PC-9 (cell line): Measurements from ENCODE around the gene MECR. TPM values are rescaled to one million over a fixed set of nuclear protein-coding genes. Genes with fewer than 3 reads are reported as not detected.

Experiments used
- BruUV-seq: library from RNA; stranded (reverse); fragments of 400-500 nt; replicated peaks from 2 replicates; lab custom pipeline; 2021; lab: Mats Ljungman, UMichigan
- CTCF ChIA-PET: fragments of 300-600 bp; sonication (Branson Sonifier 250); formaldehyde crosslinking; loops from one replicate; lab custom pipeline; 2022; ENCODE audit warnings: antibody characterized with exemption; lab: Charles Lee
- POLR2A ChIA-PET: fragments of 300-600 bp; sonication (Branson Sonifier 250); formaldehyde crosslinking; loops from one replicate; lab custom pipeline; 2022; ENCODE audit warnings: antibody characterized with exemption; ENCODE audit not compliant: unreplicated experiment; lab: Charles Lee
- DNase-seq, 2 experiments: peaks; one replicate each; pipeline versions ENCODE4 v3.0.0 to v3.0.0-alpha.2; 2015 to 2022; ENCODE audit warnings: mixed read lengths in 1 of 2
- H2AFZ ChIP-seq: fragments of 200-600 bp; sonication (generic); 2 replicates; pipeline ENCODE4 v1.8.1; 2017; ENCODE audit warnings: antibody characterized with exemption
- H3F3A ChIP-seq: fragments of 200-600 bp; sonication (generic); 2 replicates; pipeline ENCODE4 v1.8.1; 2017; ENCODE audit warnings: antibody characterized with exemption, mild to moderate bottlenecking, low read depth; ENCODE audit not compliant: insufficient read depth
- H3K27ac ChIP-seq: fragments of 200-600 bp; sonication (generic); 2 replicates; pipeline ENCODE4 v1.6.1; 2016; ENCODE audit warnings: mixed run types
- H3K27me3 ChIP-seq: fragments of 200-600 bp; sonication (generic); 2 replicates; pipeline ENCODE4 v1.6.1; 2016; ENCODE audit warnings: low read depth, mixed run types; ENCODE audit not compliant: insufficient read depth
- H3K36me3 ChIP-seq: fragments of 200-600 bp; sonication (generic); 2 replicates; pipeline ENCODE4 v1.6.1; 2016; ENCODE audit warnings: low read depth, mixed run types
- H3K4me1 ChIP-seq: fragments of 200-600 bp; sonication (generic); replicated peaks from 2 replicates; pipeline ENCODE4 v1.6.1; 2016; ENCODE audit warnings: mixed run types; ENCODE audit not compliant: insufficient read depth
- H3K4me2 ChIP-seq: fragments of 200-600 bp; sonication (generic); 2 replicates; pipeline ENCODE4 v1.6.1; 2017; ENCODE audit warnings: mixed run types
- H3K4me3 ChIP-seq: fragments of 200-600 bp; sonication (generic); 2 replicates; pipeline ENCODE4 v1.6.1; 2016; ENCODE audit warnings: mixed run types
- H3K79me2 ChIP-seq: fragments of 200-600 bp; sonication (generic); 2 replicates; pipeline ENCODE4 v1.6.1; 2017; ENCODE audit warnings: low read depth, mixed run types
- H3K9me2 ChIP-seq: fragments of 200-600 bp; sonication (generic); 2 replicates; pipeline ENCODE4 v1.8.1; 2017; ENCODE audit warnings: mild to moderate bottlenecking; ENCODE audit not compliant: insufficient read depth
- H3K9me3 ChIP-seq: fragments of 200-600 bp; sonication (generic); 2 replicates; pipeline ENCODE4 v1.8.1; 2016; ENCODE audit warnings: low read depth; ENCODE audit not compliant: insufficient read depth
- H4K20me1 ChIP-seq: fragments of 200-600 bp; sonication (generic); 2 replicates; pipeline ENCODE4 v1.8.1; 2017; ENCODE audit not compliant: insufficient read depth
- CTCF ChIP-seq: fragments of 200-600 bp; sonication (generic); conservative IDR thresholded peaks from 2 replicates; pipeline ENCODE4 v1.6.1; 2017; ENCODE audit warnings: mixed run types, antibody characterized with exemption, mild to moderate bottlenecking, moderate library complexity
- EZH2 ChIP-seq: fragments of 200-600 bp; sonication (generic); IDR thresholded peaks from 2 replicates; pipeline ENCODE4 v1.8.0; 2017; ENCODE audit warnings: antibody characterized with exemption, low read depth
- intact Hi-C: fragments of 100-400 bp; cut with micrococcal nuclease; formaldehyde crosslinking; loops from one replicate; pipeline ENCODE4 v1.10.0; 2022; ENCODE audit not compliant: unreplicated experiment
- total RNA-seq: library from RNA; stranded (reverse); gene quantifications from 2 replicates; pipeline ENCODE4 v1.2.3, GENCODE V29; 2021

Gene MECR
- total RNA-seq, 1 experiment from 2014 or later = 46.4 TPM

DNA sequence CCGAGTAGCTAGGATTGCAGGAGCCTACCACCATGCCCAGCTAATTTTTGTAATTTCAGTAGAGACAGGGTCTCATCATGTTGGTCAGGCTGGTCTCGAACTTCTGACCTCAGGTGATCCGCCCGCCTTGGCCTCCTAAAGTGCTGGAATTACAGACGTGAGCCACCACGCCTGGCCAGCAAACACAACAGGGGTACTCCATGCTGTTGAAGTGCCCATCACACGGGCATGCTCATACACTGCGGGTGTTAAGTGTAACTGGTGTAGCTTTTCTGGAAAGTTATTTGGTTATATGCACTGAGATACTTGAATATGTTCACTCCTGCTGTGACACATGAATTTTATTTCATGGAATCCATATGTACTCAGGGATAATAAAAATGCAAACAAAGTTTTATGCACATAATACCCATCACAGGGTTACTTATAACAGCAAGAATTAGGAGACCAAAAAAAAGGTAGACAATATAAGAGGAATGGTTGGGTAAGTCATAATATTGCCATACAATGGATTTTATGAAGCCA is 58.3 kb downstream of the MECR start:
- intact Hi-C loops = no loop called here
- peaks cover 96% of the 10 kb centered on the region for H3K79me2 ChIP-seq
- no peak for TF ChIP-seq EZH2
- TF ChIP-seq CTCF = no peak
- DNase-seq = no peak
- H3K4me3 ChIP-seq = no peak overlapping the region
- ChIA-PET POLR2A (no interaction called here), CTCF (interaction anchor here (0.6 kb wide), 1 partner anchor 296 kb away, joined by 4 read pairs; no protein-coding TSS in a partner anchor)
- H3K9me3 ChIP-seq = no peaks in the 10 kb centered on the region
- no peak overlapping the region for H3K4me2 ChIP-seq
- no peaks in the 10 kb centered on the region for H3K36me3 ChIP-seq
- BruUV-seq = no TSS peak
- no peaks in the 10 kb centered on the region; the same call in 1 of the 2 replicates for H3F3A ChIP-seq
- no peaks in the 10 kb centered on the region for H3K27me3 ChIP-seq
- no peak overlapping the region for H3K27ac ChIP-seq
- no peaks in the 10 kb centered on the region for H3K9me2 ChIP-seq
- peaks cover 84% of the 10 kb centered on the region for H4K20me1 ChIP-seq
- no peaks in the 10 kb centered on the region for H3K4me1 ChIP-seq
- H2AFZ ChIP-seq = no peak overlapping the region

DNA sequence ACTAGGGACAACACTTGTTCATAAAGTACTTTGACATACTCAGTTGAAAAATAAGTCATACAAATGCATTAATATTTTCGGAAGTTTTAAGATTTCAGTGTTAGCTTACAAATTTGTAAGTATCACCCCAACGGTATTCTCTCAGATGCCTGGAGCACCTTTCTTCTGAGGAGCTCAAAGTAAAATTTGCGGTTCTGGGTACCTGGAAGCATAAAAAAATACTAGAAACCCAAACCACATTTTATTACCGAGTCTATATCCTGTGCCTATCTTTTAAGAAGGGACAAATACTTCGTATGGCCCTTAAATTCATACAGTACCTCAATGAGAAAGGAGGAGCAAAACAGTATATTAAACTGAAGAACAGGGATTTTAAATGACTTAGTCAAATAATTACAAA is 59.2 kb downstream of the MECR start:
- BruUV-seq = no TSS peak
- H3K9me3 ChIP-seq = no peaks in the 10 kb centered on the region
- ChIA-PET POLR2A (no interaction called here), CTCF (no interaction called here)
- intact Hi-C loops = no loop called here
- H4K20me1 ChIP-seq = peaks cover 80% of the 10 kb centered on the region
- no peaks in the 10 kb centered on the region for H3K4me1 ChIP-seq
- no peaks in the 10 kb centered on the region for H3K9me2 ChIP-seq
- H3F3A ChIP-seq = no peaks in the 10 kb centered on the region; the same call in 1 of the 2 replicates
- TF ChIP-seq EZH2 (no peak), CTCF (no peak)
- H3K36me3 ChIP-seq = no peaks in the 10 kb centered on the region
- no peak overlapping the region for H3K4me2 ChIP-seq
- no peak overlapping the region for H2AFZ ChIP-seq
- no peaks in the 10 kb centered on the region for H3K27me3 ChIP-seq
- no peak overlapping the region for H3K27ac ChIP-seq
- H3K4me3 ChIP-seq = no peak overlapping the region
- H3K79me2 ChIP-seq = peaks cover 95% of the 10 kb centered on the region
- DNase-seq = no peak

- Histone ChIP-seq H4K20me1 (peaks cover 76% of the 10 kb centered on the region), H3K4me3 (no peak overlapping the region), H3K36me3 (no peaks in the 10 kb centered on the region), H3K4me2 (no peak overlapping the region), H3K9me2 (no peaks in the 10 kb centered on the region), H3K4me1 (no peaks in the 10 kb centered on the region), H3K27ac (no peak overlapping the region), H3K9me3 (no peaks in the 10 kb centered on the region), H3F3A (no peaks in the 10 kb centered on the region; the same call in 1 of the 2 replicates), H3K27me3 (no peaks in the 10 kb centered on the region), H2AFZ (no peak overlapping the region), H3K79me2 (peaks cover 94% of the 10 kb centered on the region)
- TF ChIP-seq EZH2 (no peak), CTCF (no peak)
- DNase-seq = no peak
- POLR2A ChIA-PET = no interaction called here
- no TSS peak for BruUV-seq
- intact Hi-C loops = no loop called here
- CTCF ChIA-PET = no interaction called here
Observed at GRCh38 chr1:29171089-29171488, 59.6 kb downstream of the MECR start.
